Breast epithelium (tissue), 4 donors: Measurements from ENCODE around the gene INSC. TPM values are rescaled to one million over a fixed set of nuclear protein-coding genes. Genes with fewer than 3 reads are reported as not detected.

Experiments used
- DNase-seq, 2 donors: peaks; one replicate each; pipeline ENCODE4 v3.0.0-alpha.2; 2019; ENCODE audit warnings: low spot score in 2 of 2
- H3K27ac ChIP-seq, 2 donors: fragments of 200-600 bp; sonication (generic) in 1 of 2; one replicate each; pipeline ENCODE4 v1.5.1; 2016 to 2019; ENCODE audit warnings: mild to moderate bottlenecking in 1 of 2
- H3K27me3 ChIP-seq, 2 donors: fragments of 200-600 bp; sonication (generic) in 1 of 2; one replicate each; pipeline versions ENCODE4 v1.5.1 to v1.6.0; 2017 to 2019; ENCODE audit warnings: control low read depth in 1 of 2, mild to moderate bottlenecking in 1 of 2
- H3K36me3 ChIP-seq: fragments of 200-600 bp; one replicate; pipeline ENCODE4 v1.5.1; 2019
- H3K4me1 ChIP-seq, 2 donors: fragments of 200-600 bp; sonication (generic); one replicate each; pipeline ENCODE4 v1.5.1; 2016 to 2019; ENCODE audit warnings: control low read depth in 1 of 2
- H3K4me3 ChIP-seq, 3 donors: fragments of 200-600 bp; sonication (generic); 1 replicate in 2 of 3; 2 replicates in 1 of 3; pipeline ENCODE4 v1.5.1; 2016 to 2019; ENCODE audit warnings: mild to moderate bottlenecking in 3 of 3, moderate library complexity in 2 of 3
- H3K9me3 ChIP-seq, 2 donors: fragments of 200-600 bp; sonication (generic) in 1 of 2; one replicate each; pipeline ENCODE4 v1.5.1; 2016 to 2019; ENCODE audit warnings: control low read depth in 1 of 2
- CTCF ChIP-seq, 3 donors: fragments of 450-650 bp; IDR thresholded peaks; one replicate each; pipeline ENCODE4 v1.5.1; 2016 to 2017; ENCODE audit warnings: antibody characterized with exemption in 3 of 3, mild to moderate bottlenecking in 3 of 3, moderate library complexity in 3 of 3
- POLR2A ChIP-seq: fragments of 450-650 bp; IDR thresholded peaks from one replicate; pipeline ENCODE4 v1.6.1; 2016; ENCODE audit warnings: antibody characterized with exemption, mild to moderate bottlenecking, moderate library complexity
- POLR2AphosphoS5 ChIP-seq, 3 donors: sonication (generic); formaldehyde crosslinking; IDR thresholded peaks; one replicate each; pipeline ENCODE4 v1.6.1; 2017; ENCODE audit warnings: antibody characterized with exemption in 3 of 3
- intact Hi-C: fragments of 100-400 bp; cut with DNase I; formaldehyde crosslinking; loops from one replicate; pipeline ENCODE4 v1.15.1; 2023; ENCODE audit warnings: low total_unique reads
- total RNA-seq, 3 donors: library from RNA; depleted of rRNA; stranded (reverse); fragments of >200 nt; gene quantifications; one replicate each; pipeline ENCODE4 v1.1.0, GENCODE V29; 2016

The INSC gene
- total RNA-seq, 3 donors from 2014 or later: 0.33 to 0.88 TPM; not detected in 1

- intact Hi-C loops: no loop called here
- TF ChIP-seq POLR2A (no peak), POLR2AphosphoS5 (IDR thresholded peaks at IDR 0.05) (no peak), CTCF (IDR thresholded peaks at IDR 0.05) (no peak)
- H3K27me3 ChIP-seq: no peaks in the 10 kb centered on the region
- H3K27ac ChIP-seq: no peak overlapping the region
- no peak overlapping the region for H3K4me3 ChIP-seq
- no peaks in the 10 kb centered on the region for H3K36me3 ChIP-seq
- no peaks in the 10 kb centered on the region for H3K4me1 ChIP-seq
- DNase-seq: no peak
- no peaks in the 10 kb centered on the region for H3K9me3 ChIP-seq
Measured at GRCh38 chr11:15286465-15286864, 171.7 kb downstream of the INSC start.

- H3K4me3 ChIP-seq: no peak overlapping the region
Measured at GRCh38 chr11:15288863-15289262, 174.1 kb downstream of the INSC start.

GRCh38 chr11:15289723-15290122 lies 175.0 kb downstream of the INSC start:
- TF ChIP-seq POLR2AphosphoS5 (IDR thresholded peaks at IDR 0.05) (no peak), POLR2A (no peak), CTCF (IDR thresholded peaks at IDR 0.05) (no peak)
- Histone ChIP-seq H3K9me3 (no peaks in the 10 kb centered on the region), H3K4me1 (no peaks in the 10 kb centered on the region), H3K27ac (no peak overlapping the region), H3K36me3 (no peaks in the 10 kb centered on the region), H3K4me3 (no peak overlapping the region), H3K27me3 (no peaks in the 10 kb centered on the region)
- intact Hi-C loops: no loop called here
- DNase-seq: no peak

More at GRCh38 chr11:15288863-15289262, 174.1 kb downstream of the INSC start:
- intact Hi-C loops: no loop called here
- H3K4me1 ChIP-seq: no peaks in the 10 kb centered on the region
- no peaks in the 10 kb centered on the region for H3K27me3 ChIP-seq
- H3K9me3 ChIP-seq: no peaks in the 10 kb centered on the region
- DNase-seq: no peak
- no peaks in the 10 kb centered on the region for H3K36me3 ChIP-seq
- TF ChIP-seq POLR2A (no peak), CTCF (IDR thresholded peaks at IDR 0.05) (no peak), POLR2AphosphoS5 (IDR thresholded peaks at IDR 0.05) (no peak)
- no peak overlapping the region for H3K27ac ChIP-seq

GRCh38 chr11:15291885-15292284 lies 177.2 kb downstream of the INSC start:
- intact Hi-C loops: no loop called here
- Histone ChIP-seq H3K27ac (no peak overlapping the region), H3K27me3 (no peaks in the 10 kb centered on the region), H3K36me3 (no peaks in the 10 kb centered on the region), H3K4me1 (no peaks in the 10 kb centered on the region), H3K4me3 (no peak overlapping the region), H3K9me3 (no peaks in the 10 kb centered on the region)
- DNase-seq: no peak
- TF ChIP-seq POLR2AphosphoS5 (IDR thresholded peaks at IDR 0.05): no peak
- no peak for TF ChIP-seq CTCF (IDR thresholded peaks at IDR 0.05)
- TF ChIP-seq POLR2A: no peak

- intact Hi-C loops: no loop called here
- TF ChIP-seq POLR2A: no peak
- TF ChIP-seq CTCF (IDR thresholded peaks at IDR 0.05): no peak
- TF ChIP-seq POLR2AphosphoS5 (IDR thresholded peaks at IDR 0.05): no peak
- Histone ChIP-seq H3K27me3 (no peaks in the 10 kb centered on the region), H3K4me1 (no peaks in the 10 kb centered on the region), H3K27ac (no peak overlapping the region), H3K9me3 (no peaks in the 10 kb centered on the region), H3K36me3 (no peaks in the 10 kb centered on the region), H3K4me3 (no peak overlapping the region)
- no peak for DNase-seq
Measured at GRCh38 chr11:15293975-15294620, 179.4 kb downstream of the INSC start.
